RWPE2 (cell line): ENCODE results near the gene MRPS26.

Experiments
- ATAC-seq: fragments of 200-7000 bp; cut with Tn5 transposase; 3 replicates; pipeline ENCODE4 v1.9.1; 2021; ENCODE audit warnings: low read depth
- DNase-seq: peaks from one replicate; pipeline ENCODE4 v3.0.0-alpha.2; 2020; ENCODE audit warnings: low spot score
- H3K27ac ChIP-seq: fragments of 450-650 bp; 2 replicates; pipeline ENCODE4 v1.5.1; 2017; ENCODE audit warnings: mild to moderate bottlenecking; ENCODE audit not compliant: poor library complexity, severe bottlenecking
- H3K27me3 ChIP-seq: fragments of 250-450 bp; sonication (Bioruptor Pico); 2 replicates; pipeline ENCODE4 v1.5.1; 2021; ENCODE audit warnings: mild to moderate bottlenecking, moderate library complexity; ENCODE audit not compliant: insufficient read depth, poor library complexity, severe bottlenecking
- H3K36me3 ChIP-seq: fragments of 250-450 bp; sonication (Bioruptor Pico); 2 replicates; pipeline ENCODE4 v1.5.1; 2020; ENCODE audit warnings: low read depth, mild to moderate bottlenecking, moderate library complexity
- H3K4me1 ChIP-seq: fragments of 250-450 bp; sonication (Bioruptor Pico); 2 replicates; pipeline ENCODE4 v1.5.1; 2021; ENCODE audit warnings: mild to moderate bottlenecking, moderate library complexity; ENCODE audit not compliant: insufficient read depth, poor library complexity, severe bottlenecking
- H3K4me3 ChIP-seq: fragments of 250-450 bp; sonication (Bioruptor Pico); 2 replicates; pipeline ENCODE4 v1.5.1; 2021; ENCODE audit warnings: mild to moderate bottlenecking, moderate library complexity; ENCODE audit not compliant: severe bottlenecking
- H3K9me3 ChIP-seq: fragments of 250-450 bp; sonication (Bioruptor Pico); 2 replicates; pipeline ENCODE4 v1.5.1; 2021; ENCODE audit warnings: mild to moderate bottlenecking, moderate library complexity; ENCODE audit not compliant: severe bottlenecking
- CTCF ChIP-seq: fragments of 450-650 bp; IDR thresholded peaks from one replicate; pipeline ENCODE4 v1.5.1; 2017; ENCODE audit warnings: mild to moderate bottlenecking, moderate library complexity; ENCODE audit not compliant: poor library complexity, severe bottlenecking

MRPS26 gene

GRCh38 chr20:3041854-3042409, 3.9 kb upstream of the MRPS26 start:
- DNase-seq (no peak), ATAC-seq (no peak)
- peak overlapping the region; percentile 57 for H3K27ac ChIP-seq
- H3K4me1 ChIP-seq: no peaks in the 10 kb centered on the region
- H3K27me3 ChIP-seq: no peaks in the 10 kb centered on the region
- no peak for TF ChIP-seq CTCF
- no peak overlapping the region for H3K4me3 ChIP-seq
- no peaks in the 10 kb centered on the region for H3K9me3 ChIP-seq
- peaks cover 5% of the 10 kb centered on the region for H3K36me3 ChIP-seq

- H3K27ac ChIP-seq: peak overlapping the region; percentile 57
- H3K4me3 ChIP-seq: no peak overlapping the region
- H3K27me3 ChIP-seq: no peaks in the 10 kb centered on the region
- H3K4me1 ChIP-seq: no peaks in the 10 kb centered on the region
- DNase-seq (no peak), ATAC-seq (no peak)
- H3K9me3 ChIP-seq: no peaks in the 10 kb centered on the region
- no peak for TF ChIP-seq CTCF
- H3K36me3 ChIP-seq: peaks cover 7% of the 10 kb centered on the region
Observed at GRCh38 chr20:3042625-3043024, 3.2 kb upstream of the MRPS26 start.

GRCh38 chr20:3043322-3043721, 2.5 kb upstream of the MRPS26 start, which contains the start of gene GNRH2:
Gene GNRH2 (plus strand): TSS chr20:3043622. CDS start chr20:3044415, 793 bp downstream.
- no peaks in the 10 kb centered on the region for H3K27me3 ChIP-seq
- no peak within 1 kb of the TSS for H3K4me3 ChIP-seq
- no peak for TF ChIP-seq CTCF
- no peak for DNase-seq
- peak within 1 kb of the TSS; percentile 57 for H3K27ac ChIP-seq
- ATAC-seq: no peak
- no peaks in the 10 kb centered on the region for H3K4me1 ChIP-seq
- peaks cover 14% of the 10 kb centered on the region for H3K36me3 ChIP-seq
- no peaks in the 10 kb centered on the region for H3K9me3 ChIP-seq

- H3K27me3 ChIP-seq: no peaks in the 10 kb centered on the region
- H3K4me1 ChIP-seq: no peaks in the 10 kb centered on the region
- peaks cover 25% of the 10 kb centered on the region for H3K36me3 ChIP-seq
- H3K9me3 ChIP-seq: no peaks in the 10 kb centered on the region
- ATAC-seq: no peak
- no peak overlapping the region for H3K4me3 ChIP-seq
- DNase-seq: no peak
- H3K27ac ChIP-seq: no peak overlapping the region
- no peak for TF ChIP-seq CTCF
Observed at GRCh38 chr20:3044336-3044965, 1.4 kb upstream of the MRPS26 start.
